Ectodermal cell (in vitro differentiated cells): Measurements from ENCODE around the gene CD19.

Source experiments
- H3K27ac ChIP-seq: 2 replicates; pipeline ENCODE4 v1.7.0; 2013; ENCODE audit warnings: mild to moderate bottlenecking, low read depth, low read length; ENCODE audit not compliant: insufficient read depth, poor library complexity, severe bottlenecking
- H3K27me3 ChIP-seq: 2 replicates; pipeline ENCODE4 v1.7.0; 2013; ENCODE audit warnings: mild to moderate bottlenecking, low read length; ENCODE audit not compliant: insufficient read depth, control insufficient read depth, poor library complexity, severe bottlenecking
- H3K36me3 ChIP-seq: one replicate; pipeline ENCODE4 v1.7.0; 2013; ENCODE audit warnings: low read length; ENCODE audit not compliant: control insufficient read depth, insufficient read depth
- H3K4me1 ChIP-seq: one replicate; pipeline ENCODE4 v1.7.0; 2013; ENCODE audit warnings: low read length; ENCODE audit not compliant: control insufficient read depth, insufficient read depth
- H3K4me3 ChIP-seq: 2 replicates; pipeline ENCODE4 v1.7.0; 2013; ENCODE audit warnings: low read depth, low read length, control low read depth; ENCODE audit not compliant: insufficient read depth
- H3K9me3 ChIP-seq: 2 replicates; pipeline ENCODE4 v1.7.0; 2013; ENCODE audit warnings: mild to moderate bottlenecking, low read length, moderate library complexity; ENCODE audit not compliant: control insufficient read depth
- WGBS, 2 experiments: methylation state at CpG; one replicate each; pipeline ENCODE4 v1.1.7; 2013; ENCODE audit warnings: missing lambda C conversion rate in 2 of 2; 5-methylcytosine and 5-hydroxymethylcytosine counted together

Gene CD19

GRCh38 chr16:28987170-28987853 lies 55.5 kb downstream of the CD19 start:
- Histone ChIP-seq H3K27ac (no peak overlapping the region), H3K36me3 (no peaks in the 10 kb centered on the region), H3K4me1 (no peaks in the 10 kb centered on the region), H3K9me3 (no peaks in the 10 kb centered on the region), H3K4me3 (no peak overlapping the region), H3K27me3 (no peaks in the 10 kb centered on the region)
- WGBS, 2 experiments = 94 to 95% methylated on average over 4 of the region's 4 CpGs
